CD8-positive, alpha-beta memory T cell (primary cell): ENCODE measurements around the gene ACTR3C. TPM values are rescaled to one million over a fixed set of nuclear protein-coding genes. Genes with fewer than 3 reads are reported as not detected.

ENCODE experiments used
- CTCF ChIA-PET: fragments of 350-600 bp; sonication (Branson Sonifier 250); formaldehyde crosslinking; loops from one replicate; lab custom pipeline; 2021; ENCODE audit warnings: antibody characterized with exemption; lab: Charles Lee
- POLR2A ChIA-PET: fragments of 350-600 bp; sonication (Branson Sonifier 250); formaldehyde crosslinking; loops from one replicate; lab custom pipeline; 2021; ENCODE audit warnings: antibody characterized with exemption; lab: Charles Lee
- DNase-seq, 5 donors: peaks; one replicate each; pipeline versions ENCODE4 v3.0.0 to v3.0.0-alpha.2; 2020 to 2022; ENCODE audit warnings: mixed read lengths in 1 of 5
- H3K27ac ChIP-seq: one replicate; pipeline ENCODE4 v1.7.0; 2013; ENCODE audit warnings: low read depth, mild to moderate bottlenecking, low read length, moderate library complexity
- H3K27me3 ChIP-seq: 2 replicates; pipeline ENCODE4 v1.7.0; 2013; ENCODE audit warnings: low read length, mild to moderate bottlenecking; ENCODE audit not compliant: insufficient read depth, poor library complexity, severe bottlenecking
- H3K36me3 ChIP-seq: 2 replicates; pipeline ENCODE4 v1.7.0; 2013; ENCODE audit warnings: mild to moderate bottlenecking, low read length, moderate library complexity; ENCODE audit not compliant: insufficient read depth
- H3K4me1 ChIP-seq: 2 replicates; pipeline ENCODE4 v1.7.0; 2013; ENCODE audit warnings: mild to moderate bottlenecking, low read length, moderate library complexity; ENCODE audit not compliant: insufficient read depth
- H3K4me3 ChIP-seq: 2 replicates; pipeline ENCODE4 v1.7.0; 2013; ENCODE audit warnings: mild to moderate bottlenecking, low read length
- H3K9me3 ChIP-seq: 2 replicates; pipeline ENCODE4 v1.7.0; 2013; ENCODE audit warnings: mild to moderate bottlenecking, low read length
- H3K27ac Mint-ChIP-seq, 8 donors: one replicate each; pipeline ENCODE4 v1.8.0; 2020 to 2021; ENCODE audit warnings: mixed read lengths in 8 of 8, mild to moderate bottlenecking in 6 of 8, inconsistent platforms in 3 of 8, moderate library complexity in 3 of 8
- H3K27me3 Mint-ChIP-seq, 2 donors: one replicate each; pipeline ENCODE4 v1.8.0; 2020 to 2021; ENCODE audit warnings: mixed read lengths in 2 of 2, mild to moderate bottlenecking in 1 of 2, moderate library complexity in 1 of 2
- H3K36me3 Mint-ChIP-seq, 3 donors: one replicate each; pipeline ENCODE4 v1.8.0; 2020 to 2021; ENCODE audit warnings: mixed read lengths in 3 of 3, inconsistent platforms in 1 of 3, mild to moderate bottlenecking in 1 of 3
- H3K4me1 Mint-ChIP-seq, 3 donors: one replicate each; pipeline ENCODE4 v1.8.0; 2020 to 2021; ENCODE audit warnings: mixed read lengths in 3 of 3, inconsistent platforms in 1 of 3, mild to moderate bottlenecking in 1 of 3
- H3K4me3 Mint-ChIP-seq, 7 donors: one replicate each; pipeline ENCODE4 v1.8.0; 2020 to 2021; ENCODE audit warnings: mixed read lengths in 7 of 7, mild to moderate bottlenecking in 6 of 7, moderate library complexity in 4 of 7, inconsistent platforms in 2 of 7
- H3K9me3 Mint-ChIP-seq, 5 donors: one replicate each; pipeline ENCODE4 v1.8.0; 2020 to 2022; ENCODE audit warnings: mixed read lengths in 5 of 5, mild to moderate bottlenecking in 3 of 5, moderate library complexity in 2 of 5, inconsistent platforms in 1 of 5
- polyA plus RNA-seq: library from polyadenylated mRNA; unstranded; fragments of 300-500 nt; fragmentation: Illumina TruSeq; gene quantifications from one replicate; pipeline ENCODE4 v1.2.3, GENCODE V29; 2021
- total RNA-seq, 2 experiments: library from RNA; stranded (reverse); gene quantifications; one replicate each; pipeline ENCODE4 v1.2.3, GENCODE V29; 2021

Gene ACTR3C
- total RNA-seq, result 1 to 10 TPM; 4.5 to 6.6 TPM
- polyA plus RNA-seq, result 4.7 TPM

DNA sequence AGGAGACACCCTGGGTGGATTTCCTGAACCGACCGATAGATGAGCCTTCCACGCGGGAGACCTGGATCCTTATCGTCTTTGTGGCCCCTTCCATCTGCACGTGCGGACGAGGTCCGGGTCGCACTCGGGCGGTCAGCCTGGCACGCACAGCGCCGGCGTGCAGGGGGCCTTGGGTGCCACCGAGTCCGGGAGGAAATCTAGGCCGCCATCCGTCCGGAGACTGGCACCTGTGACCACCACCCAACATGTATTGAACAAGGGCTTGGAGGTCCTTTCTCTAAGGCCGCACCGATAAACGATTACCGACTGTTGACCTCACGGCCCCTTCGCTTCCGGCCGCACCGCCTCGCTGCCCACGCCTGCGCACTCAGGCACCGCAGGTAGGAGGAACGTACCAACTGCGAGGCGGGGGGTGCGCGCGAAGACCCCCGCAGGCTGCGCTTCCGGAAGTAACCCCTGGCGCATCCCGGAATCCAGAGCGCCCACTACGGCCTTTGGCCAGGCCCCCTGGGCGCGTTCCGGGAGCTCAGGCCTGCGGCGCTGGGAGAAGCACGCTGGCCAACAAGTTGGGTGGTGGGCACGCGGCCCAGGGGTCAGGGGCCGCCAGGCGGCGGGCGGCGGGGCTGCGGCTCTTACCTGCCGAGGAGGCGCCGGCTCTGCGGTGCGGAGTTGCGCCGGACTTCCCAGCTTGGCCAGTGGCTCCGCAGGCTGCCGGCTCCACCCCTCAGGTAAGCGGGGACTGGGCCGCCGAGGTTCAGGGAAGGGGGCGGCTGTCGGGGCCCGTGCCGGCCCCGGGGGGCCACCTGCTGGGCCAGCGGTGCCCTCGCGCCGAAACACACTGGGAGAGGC lies at the start of gene ACTR3C, which contains the start of gene LRRC61:
Gene ACTR3C, minus strand, starts transcription at position 713 of the 849 bp plus-strand sequence. CDS start 28,249 bp downstream, outside the sequence.
Gene LRRC61, plus strand, starts transcription at position 523 of the 849 bp plus-strand sequence. CDS start 13,507 bp downstream, outside the sequence.
- Histone ChIP-seq H3K9me3 (no peaks in the 10 kb centered on the region), H3K27me3 (no peaks in the 10 kb centered on the region), H3K27ac (peak within 1 kb of the TSS; percentile 92), H3K36me3 (peaks cover 18% of the 10 kb centered on the region), H3K4me3 (peak within 1 kb of the TSS; percentile 64), H3K4me1 (peaks cover 26% of the 10 kb centered on the region)
- DNase-seq, result peak; percentile 44 to 75 (median 55)
- ChIA-PET CTCF (interaction anchor here (1.0 to 2.2 kb wide), 2 partner anchors 46 to 555 kb away, joined by 3 to 6 read pairs; partner anchors contain the start of gene REPIN1), POLR2A (interaction anchor here (0.8 kb wide), 1 partner anchor 81 kb away, joined by 3 read pairs; no protein-coding TSS in a partner anchor)
- peak within 1 kb of the TSS; percentile 95 to 99 (median 98) for H3K27ac Mint-ChIP-seq
- H3K36me3 Mint-ChIP-seq, result peaks cover 0 to 45% (median 7%) of the 10 kb centered on the region in 3 donors
- H3K27me3 Mint-ChIP-seq, result no peaks in the 10 kb centered on the region
- peaks cover 35 to 54% (median 39%) of the 10 kb centered on the region in 3 donors for H3K4me1 Mint-ChIP-seq
- peak within 1 kb of the TSS; percentile 93 to 100 (median 97) for H3K4me3 Mint-ChIP-seq
- H3K9me3 Mint-ChIP-seq, result no peaks in the 10 kb centered on the region

DNA sequence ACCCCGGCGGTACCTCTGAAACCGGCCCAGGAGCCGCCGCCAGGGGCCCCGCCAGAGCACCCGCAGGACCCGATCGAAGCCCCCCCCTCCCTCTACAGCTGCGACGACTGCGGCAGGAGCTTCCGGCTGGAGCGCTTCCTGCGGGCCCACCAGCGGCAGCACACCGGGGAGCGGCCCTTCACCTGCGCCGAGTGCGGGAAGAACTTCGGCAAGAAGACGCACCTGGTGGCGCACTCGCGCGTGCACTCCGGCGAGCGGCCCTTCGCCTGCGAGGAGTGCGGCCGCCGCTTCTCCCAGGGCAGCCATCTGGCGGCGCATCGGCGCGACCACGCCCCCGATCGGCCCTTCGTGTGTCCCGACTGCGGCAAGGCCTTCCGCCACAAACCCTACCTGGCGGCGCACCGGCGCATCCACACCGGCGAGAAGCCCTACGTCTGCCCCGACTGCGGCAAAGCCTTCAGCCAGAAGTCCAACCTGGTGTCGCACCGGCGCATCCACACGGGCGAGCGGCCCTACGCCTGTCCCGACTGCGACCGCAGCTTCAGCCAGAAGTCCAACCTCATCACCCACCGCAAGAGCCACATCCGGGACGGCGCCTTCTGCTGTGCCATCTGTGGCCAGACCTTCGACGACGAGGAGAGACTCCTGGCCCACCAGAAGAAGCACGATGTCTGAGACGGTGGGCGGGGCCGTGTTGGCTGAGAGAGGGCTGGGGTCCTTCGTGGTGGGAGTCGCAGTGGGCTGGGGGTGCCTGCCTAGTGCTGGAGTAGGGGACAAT lies 49.1 kb upstream of the ACTR3C start:
- CTCF ChIA-PET, result interaction anchor here (0.6 to 2.7 kb wide), 2 partner anchors 17 to 53 kb away, joined by 3 to 9 read pairs; no protein-coding TSS in a partner anchor
- Histone ChIP-seq H3K27ac (no peak overlapping the region), H3K4me1 (peaks cover 34% of the 10 kb centered on the region), H3K9me3 (no peaks in the 10 kb centered on the region), H3K27me3 (no peaks in the 10 kb centered on the region), H3K36me3 (no peaks in the 10 kb centered on the region), H3K4me3 (no peak overlapping the region)
- Mint-ChIP-seq H3K36me3 (peaks cover 0 to 36% (median 0%) of the 10 kb centered on the region in 3 donors), H3K27ac (peak overlapping the region in 1 of 8 donors; percentile 27), H3K4me1 (peaks cover 33 to 52% (median 40%) of the 10 kb centered on the region in 3 donors), H3K4me3 (peak overlapping the region in 1 of 7 donors; percentile 65), H3K27me3 (peaks cover 0 to 2% of the 10 kb centered on the region in 2 donors), H3K9me3 (no peaks in the 10 kb centered on the region)
- POLR2A ChIA-PET, result no interaction called here
- no peak for DNase-seq

DNA sequence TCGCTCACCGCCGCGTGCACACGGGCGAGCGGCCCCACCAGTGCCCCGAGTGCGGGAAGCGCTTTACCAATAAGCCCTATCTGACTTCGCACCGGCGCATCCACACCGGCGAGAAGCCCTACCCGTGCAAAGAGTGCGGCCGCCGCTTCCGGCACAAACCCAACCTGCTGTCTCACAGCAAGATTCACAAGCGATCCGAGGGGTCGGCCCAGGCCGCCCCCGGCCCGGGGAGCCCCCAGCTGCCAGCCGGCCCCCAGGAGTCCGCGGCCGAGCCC lies 48.6 kb upstream of the ACTR3C start:
- H3K27me3 Mint-ChIP-seq, result peaks cover 0 to 2% of the 10 kb centered on the region in 2 donors
- H3K36me3 Mint-ChIP-seq, result peaks cover 0 to 36% (median 0%) of the 10 kb centered on the region in 3 donors
- no peak overlapping the region for H3K4me3 ChIP-seq
- no peaks in the 10 kb centered on the region for H3K27me3 ChIP-seq
- no peak overlapping the region for H3K4me3 Mint-ChIP-seq
- no peak for DNase-seq
- ChIA-PET CTCF (interaction anchor here (0.6 to 2.7 kb wide), 2 partner anchors 17 to 54 kb away, joined by 3 to 9 read pairs; no protein-coding TSS in a partner anchor), POLR2A (no interaction called here)
- H3K4me1 Mint-ChIP-seq, result peaks cover 35 to 53% (median 42%) of the 10 kb centered on the region in 3 donors
- no peak overlapping the region for H3K27ac Mint-ChIP-seq
- H3K27ac ChIP-seq, result no peak overlapping the region
- H3K9me3 ChIP-seq, result no peaks in the 10 kb centered on the region
- no peaks in the 10 kb centered on the region for H3K36me3 ChIP-seq
- no peaks in the 10 kb centered on the region for H3K9me3 Mint-ChIP-seq
- H3K4me1 ChIP-seq, result peaks cover 38% of the 10 kb centered on the region

DNA sequence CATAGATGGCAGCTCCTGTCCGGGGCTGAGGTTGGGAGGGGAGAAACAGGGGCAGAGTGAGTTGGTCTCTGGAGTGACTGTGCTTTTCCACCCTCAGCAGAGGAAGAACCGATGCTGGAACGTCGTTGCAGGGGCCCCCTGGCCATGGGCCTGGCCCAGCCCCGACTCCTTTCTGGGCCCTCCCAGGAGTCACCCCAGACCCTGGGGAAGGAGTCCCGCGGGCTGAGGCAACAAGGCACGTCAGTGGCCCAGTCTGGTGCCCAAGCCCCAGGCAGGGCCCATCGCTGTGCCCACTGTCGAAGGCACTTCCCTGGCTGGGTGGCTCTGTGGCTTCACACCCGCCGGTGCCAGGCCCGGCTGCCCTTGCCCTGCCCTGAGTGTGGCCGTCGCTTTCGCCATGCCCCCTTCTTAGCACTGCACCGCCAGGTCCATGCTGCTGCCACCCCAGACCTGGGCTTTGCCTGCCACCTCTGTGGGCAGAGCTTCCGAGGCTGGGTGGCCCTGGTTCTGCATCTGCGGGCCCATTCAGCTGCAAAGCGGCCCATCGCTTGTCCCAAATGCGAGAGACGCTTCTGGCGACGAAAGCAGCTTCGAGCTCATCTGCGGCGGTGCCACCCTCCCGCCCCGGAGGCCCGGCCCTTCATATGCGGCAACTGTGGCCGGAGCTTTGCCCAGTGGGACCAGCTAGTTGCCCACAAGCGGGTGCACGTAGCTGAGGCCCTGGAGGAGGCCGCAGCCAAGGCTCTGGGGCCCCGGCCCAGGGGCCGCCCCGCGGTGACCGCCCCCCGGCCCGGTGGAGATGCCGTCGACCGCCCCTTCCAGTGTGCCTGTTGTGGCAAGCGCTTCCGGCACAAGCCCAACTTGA lies 48.0 kb upstream of the ACTR3C start:
- Mint-ChIP-seq H3K27ac (peak overlapping the region in 4 of 8 donors; percentile 12 to 88 (median 82)), H3K9me3 (no peaks in the 10 kb centered on the region), H3K36me3 (peaks cover 0 to 36% (median 0%) of the 10 kb centered on the region in 3 donors), H3K4me3 (peak overlapping the region in 2 of 7 donors; percentile 40 to 97), H3K27me3 (peaks cover 0 to 2% of the 10 kb centered on the region in 2 donors), H3K4me1 (peaks cover 35 to 49% (median 39%) of the 10 kb centered on the region in 3 donors)
- Histone ChIP-seq H3K4me1 (peaks cover 37% of the 10 kb centered on the region), H3K27ac (no peak overlapping the region), H3K9me3 (no peaks in the 10 kb centered on the region), H3K4me3 (no peak overlapping the region), H3K27me3 (no peaks in the 10 kb centered on the region), H3K36me3 (no peaks in the 10 kb centered on the region)
- ChIA-PET POLR2A (no interaction called here), CTCF (interaction anchor here (0.6 to 2.7 kb wide), 2 partner anchors 16 to 54 kb away, joined by 3 to 9 read pairs; no protein-coding TSS in a partner anchor)
- DNase-seq, result no peak

DNA sequence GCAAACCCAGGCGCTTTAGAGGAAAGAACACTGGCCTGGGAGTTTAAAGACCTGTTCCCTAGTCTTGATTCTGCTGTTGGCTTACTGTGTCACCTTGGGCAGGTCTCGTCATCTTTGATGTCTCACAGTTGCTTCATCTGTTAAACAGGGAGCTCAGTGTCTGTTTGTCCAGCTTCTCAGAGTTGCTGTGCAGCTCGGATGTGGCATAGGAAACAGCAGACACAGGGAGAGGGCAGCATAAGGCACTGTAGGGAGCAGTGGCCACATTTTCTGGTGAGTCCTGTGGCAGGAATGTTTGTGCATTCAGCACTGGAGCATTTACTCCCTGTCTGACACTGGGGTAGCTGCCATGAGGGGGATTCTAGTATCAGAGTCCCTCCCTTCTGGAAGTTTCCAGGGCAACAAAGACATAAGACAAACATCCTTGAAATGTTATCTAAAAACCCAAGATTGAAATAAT lies 47.3 kb upstream of the ACTR3C start:
- Histone ChIP-seq H3K9me3 (no peaks in the 10 kb centered on the region), H3K27me3 (no peaks in the 10 kb centered on the region), H3K4me1 (peaks cover 32% of the 10 kb centered on the region), H3K27ac (peak overlapping the region; percentile 94), H3K36me3 (no peaks in the 10 kb centered on the region), H3K4me3 (no peak overlapping the region)
- ChIA-PET CTCF (interaction anchor here (2.7 kb wide), 1 partner anchor 16 kb away, joined by 9 read pairs; no protein-coding TSS in a partner anchor), POLR2A (no interaction called here)
- Mint-ChIP-seq H3K9me3 (no peaks in the 10 kb centered on the region), H3K27me3 (peaks cover 0 to 2% of the 10 kb centered on the region in 2 donors), H3K36me3 (peaks cover 0 to 36% (median 0%) of the 10 kb centered on the region in 3 donors), H3K27ac (peak overlapping the region in 7 of 8 donors; percentile 12 to 88 (median 83)), H3K4me3 (peak overlapping the region; percentile 34 to 97 (median 94)), H3K4me1 (peaks cover 32 to 46% (median 32%) of the 10 kb centered on the region in 3 donors)
- DNase-seq, result no peak

DNA sequence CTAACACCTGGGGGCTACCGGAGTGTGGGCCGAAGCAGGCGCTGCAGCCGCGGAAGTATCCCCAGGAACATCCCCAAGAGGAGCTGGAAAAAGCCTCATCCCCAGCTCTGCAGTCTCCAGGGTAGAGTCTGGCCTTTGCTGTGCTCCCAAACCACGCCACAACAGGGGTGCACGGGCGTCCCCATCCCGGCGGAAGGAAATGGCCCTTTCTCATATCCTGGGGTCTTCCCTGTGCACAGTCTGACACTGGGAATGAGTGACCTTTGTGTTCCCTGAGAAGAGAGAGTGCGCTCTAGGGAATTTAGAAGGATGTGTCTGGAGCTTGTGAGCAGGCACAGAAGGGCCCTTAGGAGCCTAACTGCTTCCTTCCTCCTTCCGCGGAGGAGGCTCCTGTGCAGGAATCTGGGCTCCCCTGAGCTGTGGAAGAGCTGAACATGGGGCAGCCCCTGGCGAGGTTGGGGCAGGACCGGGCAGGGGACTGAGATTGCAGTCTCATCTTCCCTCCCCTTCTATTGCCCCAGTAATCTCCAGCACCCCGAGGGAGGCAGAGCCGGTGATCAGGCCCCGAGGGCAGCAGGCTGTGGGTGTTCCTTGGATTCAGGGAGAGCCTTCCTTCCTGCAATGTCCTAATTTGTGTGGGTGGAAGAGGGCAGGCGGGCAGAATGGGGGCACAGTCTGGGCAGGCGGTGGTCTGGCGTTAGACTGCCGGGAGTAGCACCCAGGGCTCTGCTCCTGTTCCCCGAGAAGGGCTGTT lies 46.6 kb upstream of the ACTR3C start:
- no peak for DNase-seq
- Mint-ChIP-seq H3K36me3 (peaks cover 0 to 36% (median 0%) of the 10 kb centered on the region in 3 donors), H3K27me3 (peaks cover 0 to 2% of the 10 kb centered on the region in 2 donors), H3K27ac (peak overlapping the region; percentile 57 to 96 (median 92)), H3K4me3 (peak overlapping the region; percentile 94 to 97 (median 94)), H3K4me1 (peaks cover 31 to 46% (median 32%) of the 10 kb centered on the region in 3 donors), H3K9me3 (no peaks in the 10 kb centered on the region)
- no peaks in the 10 kb centered on the region for H3K9me3 ChIP-seq
- peak overlapping the region; percentile 94 for H3K27ac ChIP-seq
- POLR2A ChIA-PET, result interaction anchor here (1.4 to 2.6 kb wide), 4 partner anchors 8 to 36 kb away, joined by 4 to 24 read pairs (median 7); a partner anchor contains a TSS
- peak overlapping the region; percentile 83 for H3K4me3 ChIP-seq
- no peaks in the 10 kb centered on the region for H3K36me3 ChIP-seq
- no peaks in the 10 kb centered on the region for H3K27me3 ChIP-seq
- H3K4me1 ChIP-seq, result peaks cover 31% of the 10 kb centered on the region
- CTCF ChIA-PET, result interaction anchor here (0.8 to 2.7 kb wide), 4 partner anchors 8 to 214 kb away, joined by 3 to 9 read pairs (median 4); no protein-coding TSS in a partner anchor
